COLO668 (cell line): Measurements from ENCODE around the gene MVD.

ENCODE experiments used
- DNase-seq: peaks from one replicate; lab custom pipeline; 2025; ENCODE audit not compliant: unreplicated experiment; lab: John Stamatoyannopoulos, UW

Gene MVD

DNA sequence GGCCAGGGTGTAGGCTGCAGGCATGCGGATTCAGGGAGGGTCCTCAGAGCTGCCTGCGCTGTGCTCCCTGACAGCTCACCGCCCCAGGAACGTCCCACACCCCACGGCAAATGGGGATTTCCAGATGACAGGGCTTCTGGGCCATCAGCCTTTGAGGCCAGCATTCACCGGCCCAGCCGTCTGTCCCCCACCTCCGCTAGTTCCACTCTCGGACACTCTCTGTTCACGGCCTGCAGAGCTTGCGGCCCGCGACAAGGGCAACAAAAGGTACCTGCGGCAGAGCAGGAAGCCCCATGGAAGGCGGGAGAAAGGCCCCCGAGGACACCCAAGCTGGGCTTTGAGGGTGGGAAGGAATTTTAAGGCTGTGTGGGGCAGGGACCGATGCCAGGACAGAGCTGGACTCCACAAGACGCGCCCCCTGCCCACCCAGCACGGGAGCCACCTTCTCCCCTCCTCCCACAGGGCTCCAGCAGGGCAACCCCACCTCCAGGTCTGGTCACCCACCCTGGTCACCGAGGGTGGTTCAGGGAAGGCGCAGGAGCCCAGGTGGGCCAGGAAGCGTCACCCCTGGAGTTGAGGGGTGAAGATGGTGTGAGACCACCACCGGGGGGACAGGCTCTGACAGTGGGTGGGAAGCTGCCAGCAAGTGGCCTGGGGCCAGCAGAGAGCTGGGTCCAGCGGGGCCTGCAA, 6.5 kb downstream of the MVD start:
- DNase-seq, result no peak

DNA sequence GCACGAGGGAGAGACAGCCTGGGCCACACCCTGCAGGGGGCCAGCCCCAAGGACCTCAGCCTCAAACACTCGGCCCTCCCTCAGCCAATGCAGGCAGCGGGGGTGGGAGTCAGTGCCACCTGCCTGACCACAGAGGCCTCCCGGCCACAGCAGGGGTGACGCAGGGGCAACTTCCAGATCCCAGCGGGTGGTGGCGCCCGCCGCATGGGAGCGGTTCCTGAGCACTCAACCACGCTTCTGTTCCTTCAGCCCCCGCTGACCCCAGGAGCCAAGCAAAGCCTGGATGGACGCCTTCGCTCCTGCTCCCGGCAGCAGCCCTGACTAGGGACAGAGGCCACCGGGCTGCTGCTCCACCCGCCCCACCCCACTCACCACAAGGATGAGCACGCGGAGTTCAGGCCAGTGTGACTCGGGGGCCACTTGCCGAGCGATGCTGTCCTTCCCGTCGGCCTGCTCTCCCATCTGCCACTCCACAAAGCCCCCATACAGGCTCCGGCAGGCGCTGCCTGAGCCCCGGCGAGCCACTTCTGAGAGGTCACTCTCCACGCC, 7.1 kb downstream of the MVD start:
- peak; percentile 31 for DNase-seq

GRCh38 chr16:88655053-88655732, 7.7 kb downstream of the MVD start:
- DNase-seq, result peak; percentile 50

DNA sequence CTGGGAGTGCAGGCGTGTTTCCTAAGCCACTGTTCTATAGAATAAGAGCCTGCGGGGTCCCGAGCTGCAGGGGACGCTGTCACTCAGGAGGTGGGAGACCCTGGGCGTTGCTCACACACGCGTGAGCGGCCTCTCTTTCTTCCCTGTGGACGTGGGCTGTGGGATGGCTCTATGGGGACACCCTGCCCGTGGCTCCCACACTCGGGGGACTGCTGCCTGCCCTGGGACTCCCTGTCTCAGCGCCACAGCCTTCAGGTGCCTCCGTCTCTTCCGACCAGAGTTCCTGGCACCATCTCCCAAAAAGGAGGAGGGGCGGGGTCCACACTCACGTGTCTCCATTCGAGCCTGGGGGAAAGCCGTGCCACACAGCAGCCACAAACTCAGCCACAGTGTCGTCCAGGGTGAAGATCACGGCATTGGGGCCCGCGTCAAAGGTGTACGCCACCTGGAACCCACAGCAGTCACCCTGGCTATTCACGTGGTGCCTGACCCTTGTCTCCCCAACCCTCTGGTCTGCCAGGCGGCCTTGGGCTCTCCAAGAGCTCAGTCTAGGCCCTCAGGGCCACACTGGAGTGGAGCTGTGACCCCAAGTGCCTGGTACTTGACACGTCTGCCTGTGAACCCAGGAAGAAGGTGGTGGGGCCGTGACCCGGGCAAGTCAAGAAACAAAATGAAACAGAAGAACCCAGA, 8.4 kb downstream of the MVD start:
- no peak for DNase-seq

DNA sequence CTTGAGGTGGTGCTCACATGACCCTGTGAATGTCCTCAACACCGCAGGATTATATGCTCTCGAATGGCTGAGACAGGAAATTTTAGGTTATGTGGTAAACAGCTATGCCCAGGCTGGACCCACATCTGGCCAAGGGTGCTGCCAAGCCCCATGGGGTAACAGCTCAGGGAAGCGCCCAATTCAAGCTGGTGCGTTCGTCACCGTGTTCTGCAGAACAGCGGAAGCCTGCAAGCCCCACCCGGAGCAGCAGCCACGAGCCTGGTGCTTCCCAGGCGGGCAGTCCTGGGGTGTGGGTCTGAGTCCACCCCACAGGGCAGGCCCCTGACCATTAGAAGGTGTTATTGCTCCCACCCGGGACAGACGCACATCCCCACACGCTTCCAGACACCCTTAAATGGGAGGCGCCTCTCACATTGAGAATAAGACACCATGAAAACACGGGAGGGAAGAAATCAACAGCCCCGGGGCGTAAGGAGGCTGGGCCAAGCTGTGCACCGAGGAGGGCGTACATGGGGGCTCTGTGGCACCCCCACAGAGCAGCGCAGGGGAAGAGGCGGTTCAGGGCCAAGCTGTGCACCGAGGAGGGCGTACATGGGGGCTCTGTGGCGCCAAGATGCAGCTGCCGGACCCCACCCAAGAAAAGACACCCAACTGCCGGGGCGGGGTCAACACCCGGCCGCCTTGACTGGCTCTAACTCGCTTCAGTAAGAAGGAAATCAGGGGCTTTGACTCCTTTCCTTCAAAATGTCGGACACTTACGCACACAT, 9.1 kb downstream of the MVD start:
- no peak for DNase-seq

- DNase-seq, result no peak
Measured at GRCh38 chr16:88653101-88653500, 9.8 kb downstream of the MVD start.

GRCh38 chr16:88652762-88653063, 10.2 kb downstream of the MVD start:
- DNase-seq, result no peak

DNA sequence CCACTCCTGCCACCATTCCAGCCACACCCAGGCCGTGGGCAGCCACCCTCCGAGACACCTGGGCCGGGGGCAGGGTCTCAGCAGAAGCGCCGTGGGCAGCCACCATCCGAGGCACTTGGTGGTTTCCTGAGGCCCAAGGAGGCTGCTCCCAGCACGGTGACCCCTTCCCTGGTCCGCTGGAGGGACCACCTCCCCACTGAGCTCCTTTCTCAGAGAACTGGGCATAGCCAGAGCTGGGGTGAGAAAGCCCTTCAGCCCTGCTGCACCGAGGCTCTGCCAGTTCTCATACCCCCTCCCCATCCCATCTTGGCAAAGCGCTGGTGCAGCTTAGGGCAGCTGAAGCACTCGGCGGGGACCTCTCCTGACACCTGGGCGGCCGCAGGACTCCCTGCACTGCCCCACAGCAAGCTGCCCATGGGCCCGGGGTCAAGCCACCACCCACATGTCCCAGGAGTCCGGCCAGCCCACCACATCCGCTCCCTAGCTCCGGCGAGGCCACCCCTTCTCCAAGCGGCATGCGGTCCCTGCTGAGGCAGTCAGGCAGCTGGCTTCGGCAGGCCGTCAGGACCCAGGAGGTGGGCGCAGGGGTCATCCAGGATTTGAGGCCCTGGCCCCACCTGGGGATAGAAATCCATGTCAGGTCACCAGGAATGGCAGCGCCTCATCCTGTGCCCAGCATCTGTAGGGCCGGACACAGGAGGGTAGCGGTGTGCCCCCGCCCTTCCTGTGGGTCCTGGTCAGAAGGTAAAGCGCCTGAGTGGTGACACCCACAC, 10.7 kb downstream of the MVD start:
- DNase-seq, result no peak

GRCh38 chr16:88651276-88651988, 11.5 kb downstream of the MVD start:
- peak; percentile 92 for DNase-seq

GRCh38 chr16:88650749-88651275, 12.1 kb downstream of the MVD start, which contains the start of gene CYBA:
Gene CYBA, minus strand, starts transcription at chr16:88651053. Its CDS starts 40 bp downstream, at chr16:88651013.
- peak; percentile 86 for DNase-seq

DNA sequence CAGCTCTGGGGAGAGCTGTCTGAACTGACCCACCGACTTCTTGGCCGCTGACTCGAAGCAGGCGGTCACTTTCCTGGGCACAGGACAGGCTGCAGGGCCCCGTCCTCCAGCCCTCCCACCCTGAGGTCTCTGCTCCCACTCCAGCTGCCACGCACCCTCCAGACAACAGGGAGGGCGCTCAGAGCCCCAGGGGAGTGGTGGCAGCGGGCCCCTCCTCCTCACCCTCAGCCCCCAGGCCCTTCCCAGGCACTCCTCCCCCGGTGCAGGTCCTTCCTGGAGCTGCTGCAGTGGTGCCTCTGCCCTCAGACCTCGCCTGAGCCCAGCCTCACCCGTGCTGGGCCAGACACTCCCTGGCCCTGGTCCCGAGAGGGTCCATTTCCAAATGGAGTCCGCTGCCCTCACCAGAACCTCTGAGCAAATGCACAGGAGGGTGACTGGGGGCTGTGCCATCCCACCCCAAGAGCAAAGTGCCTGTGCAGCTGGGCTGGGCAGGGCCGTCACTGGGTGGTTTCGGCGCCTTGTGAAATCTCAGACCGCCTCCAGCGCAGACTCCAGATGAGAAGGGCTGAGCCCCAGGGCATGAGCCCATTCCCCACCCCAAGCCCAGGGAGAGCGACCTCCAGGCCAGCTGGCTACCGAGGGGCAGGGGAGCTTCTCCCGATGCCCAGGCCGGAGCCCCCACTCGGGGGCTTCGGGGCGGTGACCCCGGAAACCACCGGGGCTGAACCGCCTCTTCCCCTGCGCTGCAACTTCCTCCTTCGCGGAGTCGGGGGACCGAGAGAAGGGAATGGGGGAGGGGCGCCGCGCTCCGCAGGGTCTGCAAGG, 12.8 kb downstream of the MVD start:
- DNase-seq, result peak; percentile 71

GRCh38 chr16:88649195-88649923, 13.5 kb downstream of the MVD start:
- DNase-seq, result peak; percentile 94

DNA sequence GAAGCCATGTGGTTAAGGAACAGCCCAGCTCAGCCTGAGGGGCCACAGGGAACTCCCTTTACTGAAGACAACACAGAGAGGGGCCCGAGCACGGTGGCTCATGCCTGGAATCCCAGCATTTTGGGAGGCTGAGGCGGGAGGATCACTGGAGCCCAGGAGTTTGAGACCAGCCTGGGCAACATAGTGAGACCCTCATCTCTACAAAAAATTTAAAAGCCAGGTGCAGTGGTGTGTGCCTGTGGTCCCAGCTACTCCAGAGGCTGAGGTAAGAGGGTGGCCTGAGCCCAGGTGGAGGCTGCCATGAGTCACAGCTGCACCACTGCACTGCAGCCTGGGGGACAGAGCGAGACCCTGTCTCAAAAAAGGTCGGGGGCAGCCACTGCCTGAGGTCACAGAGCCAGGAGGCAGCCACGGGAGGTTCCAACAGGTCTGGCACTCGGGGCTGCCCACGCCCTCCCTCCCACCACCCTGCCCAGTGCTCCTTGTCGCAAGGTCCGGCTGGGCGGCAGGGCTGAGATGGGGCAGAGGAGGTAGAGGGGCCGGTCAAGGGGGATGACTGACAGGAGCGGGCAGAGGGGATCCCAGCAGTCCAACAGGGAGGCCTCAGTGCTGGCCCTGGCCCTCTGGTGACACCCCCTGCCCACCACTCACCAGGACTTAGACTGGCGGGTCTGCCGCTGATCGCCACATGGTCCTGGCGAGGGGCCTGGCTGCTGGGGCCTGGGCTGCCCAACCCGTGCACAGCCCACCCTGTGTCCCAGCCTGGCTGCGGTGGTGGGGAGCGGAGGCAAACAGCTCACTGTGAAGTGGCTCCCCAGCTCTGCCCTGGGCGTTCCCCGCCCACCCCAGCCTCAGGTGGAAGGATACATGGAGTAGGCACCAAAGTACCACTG, 15.5 kb downstream of the MVD start:
- DNase-seq, result no peak

GRCh38 chr16:88646345-88647034, 16.4 kb downstream of the MVD start:
- no peak for DNase-seq

DNA sequence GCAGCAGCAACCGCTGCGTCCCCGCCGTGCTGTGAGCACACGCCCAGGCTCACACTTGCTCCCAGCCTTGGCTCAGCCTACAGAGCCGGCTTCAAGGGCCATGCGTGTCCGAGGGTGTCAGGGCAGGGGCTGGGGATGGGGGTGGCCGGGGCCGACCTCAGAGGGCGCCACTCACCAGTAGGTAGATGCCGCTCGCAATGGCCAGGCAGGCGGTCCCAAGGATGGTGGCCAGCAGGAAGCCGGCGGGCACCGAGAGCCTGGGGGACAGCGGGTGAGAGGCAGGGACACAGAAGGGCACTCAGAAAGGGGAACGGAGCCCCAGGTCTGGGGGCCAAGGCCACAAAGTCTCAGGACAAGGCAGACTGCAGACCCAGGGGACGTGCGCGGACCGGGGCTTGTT, 16.9 kb downstream of the MVD start:
- no peak for DNase-seq

- DNase-seq, result no peak
Measured at GRCh38 chr16:88645455-88645854, 17.4 kb downstream of the MVD start.

DNA sequence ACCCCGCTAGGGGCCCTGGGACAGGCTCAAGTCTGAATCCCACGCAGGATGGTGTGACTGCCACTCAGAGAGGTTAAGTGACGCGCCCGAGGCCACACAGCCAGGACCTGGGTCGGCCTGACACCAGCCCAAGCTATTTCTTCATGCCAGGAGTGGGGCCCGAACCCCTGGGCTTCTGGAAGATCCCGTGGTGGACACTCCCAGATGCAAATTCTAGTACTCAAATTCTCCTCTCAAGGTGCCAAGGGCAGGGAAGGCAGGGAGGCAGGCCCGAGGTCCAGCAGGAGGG, 19.3 kb downstream of the MVD start:
- DNase-seq, result no peak
